Measurements from ENCODE around the gene CCDC159.
"Not testable (repeated sequence)": the region's sequence is repeated elsewhere in the genome, so short reads cannot be mapped to it uniquely, and the experiment has no call there.

Gene CCDC159

GRCh38 chr19:11325544-11325943 is 20.8 kb upstream of the CCDC159 start:
- no peak for DNase-seq (ENCODE audit: extremely low spot score)
- ChIA-PET CTCF (interaction anchor here (1.1 to 2.6 kb wide), 4 partner anchors 14 to 158 kb away, joined by 3 to 8 read pairs (median 6); partner anchors contain the start of gene RAB3D), POLR2A (no interaction called here)
- TF ChIP-seq, protein P1, sequence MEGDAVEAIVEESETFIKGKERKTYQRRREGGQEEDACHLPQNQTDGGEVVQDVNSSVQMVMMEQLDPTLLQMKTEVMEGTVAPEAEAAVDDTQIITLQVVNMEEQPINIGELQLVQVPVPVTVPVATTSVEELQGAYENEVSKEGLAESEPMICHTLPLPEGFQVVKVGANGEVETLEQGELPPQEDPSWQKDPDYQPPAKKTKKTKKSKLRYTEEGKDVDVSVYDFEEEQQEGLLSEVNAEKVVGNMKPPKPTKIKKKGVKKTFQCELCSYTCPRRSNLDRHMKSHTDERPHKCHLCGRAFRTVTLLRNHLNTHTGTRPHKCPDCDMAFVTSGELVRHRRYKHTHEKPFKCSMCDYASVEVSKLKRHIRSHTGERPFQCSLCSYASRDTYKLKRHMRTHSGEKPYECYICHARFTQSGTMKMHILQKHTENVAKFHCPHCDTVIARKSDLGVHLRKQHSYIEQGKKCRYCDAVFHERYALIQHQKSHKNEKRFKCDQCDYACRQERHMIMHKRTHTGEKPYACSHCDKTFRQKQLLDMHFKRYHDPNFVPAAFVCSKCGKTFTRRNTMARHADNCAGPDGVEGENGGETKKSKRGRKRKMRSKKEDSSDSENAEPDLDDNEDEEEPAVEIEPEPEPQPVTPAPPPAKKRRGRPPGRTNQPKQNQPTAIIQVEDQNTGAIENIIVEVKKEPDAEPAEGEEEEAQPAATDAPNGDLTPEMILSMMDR (IDR thresholded peaks at IDR 0.05; ENCODE audit: control extremely low read depth, extremely low read depth, low read depth, missing control alignments), result no peak

- ChIA-PET CTCF (no interaction called here), POLR2A (no interaction called here)
- TF ChIP-seq, protein P1 (IDR thresholded peaks at IDR 0.05; ENCODE audit: control extremely low read depth, extremely low read depth, low read depth, missing control alignments), result no peak
- no peak for DNase-seq (ENCODE audit: extremely low spot score)
Observed at GRCh38 chr19:11330127-11330526, 16.2 kb upstream of the CCDC159 start.

- TF ChIP-seq, protein P1 (IDR thresholded peaks at IDR 0.05; ENCODE audit: control extremely low read depth, extremely low read depth, low read depth, missing control alignments), result no peak
- ChIA-PET CTCF (no interaction called here), POLR2A (interaction anchor here (0.5 kb wide), 1 partner anchor 698 kb away, joined by 10 read pairs; no protein-coding TSS in a partner anchor)
- DNase-seq (ENCODE audit: extremely low spot score), result no peak
Observed at GRCh38 chr19:11331502-11331901, 14.8 kb upstream of the CCDC159 start.

- POLR2A ChIA-PET, result no interaction called here
- TF ChIP-seq, protein P1 (IDR thresholded peaks at IDR 0.05; ENCODE audit: control extremely low read depth, extremely low read depth, low read depth, missing control alignments), result no peak
- no peak for DNase-seq (ENCODE audit: extremely low spot score)
- CTCF ChIA-PET, result interaction anchor here (0.9 to 1.2 kb wide), 2 partner anchors 13 to 89 kb away, joined by 3 to 4 read pairs; partner anchors contain the start of genes CCDC159 and TMEM205
Observed at GRCh38 chr19:11332822-11333221, 13.5 kb upstream of the CCDC159 start.

DNA sequence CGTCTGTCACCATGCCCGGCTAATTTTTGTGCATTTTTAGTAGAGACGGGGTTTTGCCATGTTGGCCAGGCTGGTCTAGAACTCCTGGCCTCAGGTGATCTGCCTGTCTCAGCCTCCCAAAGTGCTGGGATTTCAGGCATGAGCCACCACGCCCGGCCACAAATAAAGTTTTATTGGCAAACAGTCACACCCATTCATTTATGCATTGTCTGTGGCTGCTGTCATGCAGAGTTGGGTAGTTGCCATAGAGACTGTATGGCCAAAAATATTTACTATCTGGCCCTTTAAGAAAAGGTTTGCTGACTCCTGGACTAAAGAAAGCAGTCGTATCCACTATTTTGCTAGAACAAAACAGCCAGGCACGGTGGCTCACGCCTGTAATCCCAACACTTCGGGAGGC is 12.5 kb upstream of the CCDC159 start:
- DNase-seq (ENCODE audit: extremely low spot score); POLR2A ChIA-PET: not testable (repeated sequence)
- CTCF ChIA-PET, result interaction anchor here (1.2 kb wide), 1 partner anchor 12 kb away, joined by 4 read pairs; the partner anchor contains the start of genes CCDC159 and TMEM205

DNA sequence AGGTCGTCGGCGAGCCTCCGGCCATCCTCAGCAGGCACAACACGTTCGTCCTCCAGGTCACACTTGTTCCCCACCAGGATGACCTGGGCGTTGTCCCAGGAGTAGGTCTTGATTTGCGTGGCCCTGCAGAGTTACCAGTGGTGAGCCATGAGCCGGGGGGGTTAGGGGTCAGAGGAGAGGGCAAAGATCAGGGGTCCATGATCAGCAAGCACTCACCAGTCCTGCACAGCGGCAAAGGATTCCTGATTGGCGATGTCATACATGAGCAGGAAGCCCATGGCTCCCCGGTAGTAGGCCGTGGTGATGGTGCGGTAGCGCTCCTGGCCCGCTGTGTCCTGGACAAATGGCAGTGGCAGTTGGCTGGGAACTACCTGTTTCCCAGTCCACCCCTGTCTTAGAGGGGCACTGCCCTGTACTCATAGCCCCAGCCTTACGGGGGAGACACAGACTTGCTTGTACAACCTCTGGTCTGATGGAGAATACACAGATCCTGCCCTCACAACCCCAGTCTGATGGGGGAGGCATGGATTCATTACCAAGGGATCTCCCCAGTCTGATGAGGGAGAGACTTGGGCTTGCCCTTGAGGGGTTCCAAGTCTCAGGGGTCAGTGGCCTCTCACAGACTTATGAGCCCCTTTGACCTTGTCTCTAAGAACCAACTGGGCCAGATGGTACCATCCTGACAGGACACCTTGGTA is 10.7 kb upstream of the CCDC159 start:
- POLR2A ChIA-PET, result no interaction called here
- no peak for DNase-seq (ENCODE audit: extremely low spot score)
- TF ChIP-seq, protein P1 (IDR thresholded peaks at IDR 0.05; ENCODE audit: control extremely low read depth, extremely low read depth, low read depth, missing control alignments), result no peak
- CTCF ChIA-PET, result no interaction called here

DNA sequence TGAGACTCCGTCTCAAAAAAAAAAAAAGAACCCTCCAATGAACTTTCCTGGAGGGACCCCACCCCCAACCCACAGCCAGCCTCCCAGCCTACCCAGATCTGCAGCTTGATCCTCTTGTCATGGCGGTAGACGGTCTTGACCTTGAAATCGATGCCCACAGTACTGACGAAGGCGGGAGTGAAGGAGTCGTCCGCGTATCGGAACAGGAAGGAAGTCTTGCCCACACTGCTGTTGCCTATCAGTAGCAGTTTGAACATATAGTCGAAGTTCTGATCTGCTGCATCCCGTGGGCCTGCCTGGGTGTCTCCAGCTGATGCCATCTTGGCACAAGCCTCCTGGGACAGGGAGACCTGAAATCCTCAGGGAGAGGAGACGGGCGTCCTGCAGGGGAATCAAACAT is 9.2 kb upstream of the CCDC159 start:
- no peak for DNase-seq (ENCODE audit: extremely low spot score)
- ChIA-PET POLR2A (interaction anchor here (0.7 kb wide), 1 partner anchor 100 kb away, joined by 5 read pairs; no protein-coding TSS in a partner anchor), CTCF (no interaction called here)
- TF ChIP-seq, protein P1 (IDR thresholded peaks at IDR 0.05; ENCODE audit: control extremely low read depth, extremely low read depth, low read depth, missing control alignments), result no peak
